NCI-H2171 treated with DMSO at 0.1 percent for 48 hours (cell line): ENCODE data around the gene PAOX.
"Not testable (repeated sequence)": the region's sequence is repeated elsewhere in the genome, so short reads cannot be mapped to it uniquely, and the experiment has no call there.

Source experiments
- DNase-seq: peaks from one replicate; lab custom pipeline; 2025; lab: John Stamatoyannopoulos, UW

The PAOX gene

GRCh38 chr10:133364645-133365431 lies 14.2 kb upstream of the PAOX start:
- peak; percentile 87 for DNase-seq

- DNase-seq = no peak
These were observed 13.5 kb upstream of the PAOX start for GRCh38 chr10:133365461-133366129.

- no peak for DNase-seq
These were observed 13.0 kb upstream of the PAOX start for GRCh38 chr10:133366130-133366478.

- DNase-seq = no peak
These were observed 12.3 kb upstream of the PAOX start for GRCh38 chr10:133366751-133367150.

GRCh38 chr10:133367461-133367860 lies 11.6 kb upstream of the PAOX start:
- not testable (repeated sequence) for DNase-seq

GRCh38 chr10:133368153-133368552 lies 10.9 kb upstream of the PAOX start:
- no peak for DNase-seq

- DNase-seq = no peak
These were observed 8.9 kb upstream of the PAOX start for GRCh38 chr10:133370030-133370786.

GRCh38 chr10:133372507-133372906 lies 6.6 kb upstream of the PAOX start:
- no peak for DNase-seq

GRCh38 chr10:133373174-133374090 lies 5.6 kb upstream of the PAOX start, which contains the start of gene ECHS1:
Gene ECHS1, minus strand, starts transcription at chr10:133373354. Its CDS starts 21 bp downstream, at chr10:133373333.
- peak; percentile 63 for DNase-seq

GRCh38 chr10:133375357-133376115 lies 3.5 kb upstream of the PAOX start:
- DNase-seq = no peak

- DNase-seq = not testable (repeated sequence)
These were observed 2.9 kb upstream of the PAOX start for GRCh38 chr10:133376183-133376582.

GRCh38 chr10:133377025-133377817 lies 1.8 kb upstream of the PAOX start:
- DNase-seq = no peak

- no peak for DNase-seq
These were observed 1.2 kb upstream of the PAOX start for GRCh38 chr10:133377818-133378250.

- DNase-seq = peak; percentile 11
These were observed 588 bp upstream of the PAOX start for GRCh38 chr10:133378251-133379096.

GRCh38 chr10:133379801-133380666 lies 972 bp downstream of the PAOX start:
- DNase-seq = no peak

GRCh38 chr10:133381036-133381435 lies 2.0 kb downstream of the PAOX start:
- DNase-seq = no peak

- DNase-seq = no peak
These were observed 4.5 kb downstream of the PAOX start for GRCh38 chr10:133383551-133383950.

GRCh38 chr10:133384071-133384470 lies 5.0 kb downstream of the PAOX start:
- no peak for DNase-seq
